SK-N-SH (cell line): ENCODE data around the gene UBE2E2. TPM values are rescaled to one million over a fixed set of nuclear protein-coding genes. Genes with fewer than 3 reads are reported as not detected.

Experiments
- CTCF ChIA-PET: fragments of 300-600, 350-600 bp; formaldehyde crosslinking; extraction: SDS; loops from one replicate; lab custom pipeline; 2021; lab: Yijun Ruan, JAX
- POLR2A ChIA-PET: fragments of 350-600 bp; sonication (Branson Sonifier 250); formaldehyde crosslinking; extraction: SDS; loops from one replicate; lab custom pipeline; 2020; ENCODE audit warnings: antibody characterized with exemption, inconsistent platforms; lab: Yijun Ruan, JAX
- DNase-seq: peaks from one replicate; pipeline ENCODE4 v3.0.0; 2012
- H2AFZ ChIP-seq: fragments of 200-600 bp; sonication (generic); 2 replicates; pipeline ENCODE4 v1.8.1; 2016; ENCODE audit warnings: antibody characterized with exemption, mild to moderate bottlenecking, low read depth
- H3F3A ChIP-seq: fragments of 200-600 bp; sonication (generic); replicated peaks from 2 replicates; pipeline ENCODE3; 2016; ENCODE audit warnings: antibody characterized with exemption, mild to moderate bottlenecking; ENCODE audit not compliant: insufficient read depth
- H3K27ac ChIP-seq, 2 experiments: fragments of 200-500 bp in 1 of 2; fragments of 200-600 bp in 1 of 2; sonication (Bioruptor generic) in 1 of 2; sonication (generic), shearing (Covaris generic) in 1 of 2; 2 replicates each; pipeline versions ENCODE4 v1.5.1 to v1.6.1; 2014 to 2016; ENCODE audit warnings: low read depth in 2 of 2, inconsistent platforms in 1 of 2, low read length in 1 of 2, mild to moderate bottlenecking in 1 of 2, mixed read lengths in 1 of 2
- H3K27me3 ChIP-seq: fragments of 200-600 bp; sonication (generic), shearing (Covaris generic); 2 replicates; pipeline ENCODE4 v1.6.1; 2016; ENCODE audit warnings: mixed run types; ENCODE audit not compliant: insufficient read depth
- H3K36me3 ChIP-seq, 2 experiments: fragments of 200-500 bp in 1 of 2; fragments of 200-600 bp in 1 of 2; sonication (Bioruptor generic) in 1 of 2; sonication (generic) in 1 of 2; replicated peaks in 1 of 2; 2 replicates each; pipeline versions ENCODE3 to v1.5.1; 2014 to 2016; ENCODE audit warnings: low read length in 1 of 2, mild to moderate bottlenecking in 1 of 2; ENCODE audit not compliant: insufficient read depth in 2 of 2, control insufficient read depth in 1 of 2
- H3K4me1 ChIP-seq, 2 experiments: fragments of 200-500 bp in 1 of 2; fragments of 200-600 bp in 1 of 2; sonication (Bioruptor generic) in 1 of 2; sonication (generic), shearing (Covaris generic) in 1 of 2; 2 replicates each; pipeline versions ENCODE4 v1.5.1 to v1.6.1; 2014 to 2016; ENCODE audit warnings: low read depth in 1 of 2, low read length in 1 of 2, mixed run types in 1 of 2; ENCODE audit not compliant: insufficient read depth in 2 of 2, control insufficient read depth in 1 of 2
- H3K4me2 ChIP-seq: fragments of 200-600 bp; sonication (generic), shearing (Covaris generic); 2 replicates; pipeline ENCODE4 v1.6.1; 2017; ENCODE audit warnings: mixed run types
- H3K4me3 ChIP-seq, 2 experiments: fragments of 200-500 bp in 1 of 2; fragments of 200-600 bp in 1 of 2; sonication (Bioruptor generic) in 1 of 2; sonication (generic), shearing (Covaris generic) in 1 of 2; 2 replicates each; pipeline versions ENCODE4 v1.5.1 to v1.8.1; 2014 to 2016; ENCODE audit warnings: low read depth in 2 of 2, inconsistent platforms in 1 of 2, low read length in 1 of 2, mild to moderate bottlenecking in 1 of 2, mixed read lengths in 1 of 2, moderate library complexity in 1 of 2
- H3K79me2 ChIP-seq: fragments of 200-600 bp; sonication (generic); 2 replicates; pipeline ENCODE4 v1.8.1; 2017; ENCODE audit warnings: mild to moderate bottlenecking; ENCODE audit not compliant: insufficient read depth
- H3K9ac ChIP-seq: fragments of 200-600 bp; sonication (generic); 2 replicates; pipeline ENCODE4 v1.6.1; 2017; ENCODE audit warnings: mixed run types
- H3K9me2 ChIP-seq: fragments of 200-600 bp; sonication (generic); 2 replicates; pipeline ENCODE4 v1.6.1; 2017; ENCODE audit warnings: mixed run types
- H3K9me3 ChIP-seq: fragments of 200-600 bp; sonication (generic); 2 replicates; pipeline ENCODE4 v1.6.1; 2017; ENCODE audit warnings: mixed run types, mild to moderate bottlenecking, moderate library complexity
- H4K20me1 ChIP-seq: fragments of 200-600 bp; sonication (generic); 2 replicates; pipeline ENCODE4 v1.6.1; 2017; ENCODE audit warnings: mild to moderate bottlenecking, mixed run types; ENCODE audit not compliant: insufficient read depth
- ELF1 ChIP-seq: IDR thresholded peaks from 2 replicates; pipeline ENCODE4 v1.4.0; 2012
- GATA2 ChIP-seq: sonication (generic); formaldehyde crosslinking; IDR thresholded peaks from 2 replicates; pipeline ENCODE4 v1.5.0; 2020; ENCODE audit warnings: mild to moderate bottlenecking, missing genetic modification reagents
- MAX ChIP-seq: IDR thresholded peaks from 2 replicates; pipeline ENCODE4 v1.4.0; 2012; ENCODE audit warnings: low read depth
- NRF1 ChIP-seq: IDR thresholded peaks from 2 replicates; pipeline ENCODE4 v1.6.1; 2012; ENCODE audit warnings: low read depth, mild to moderate bottlenecking, low read length
- REST ChIP-seq: IDR thresholded peaks from 2 replicates; pipeline ENCODE4 v1.6.1; 2012; ENCODE audit warnings: mild to moderate bottlenecking, low read depth, low read length, moderate library complexity
- TCF12 ChIP-seq: IDR thresholded peaks from 2 replicates; pipeline ENCODE4 v1.4.0; 2012
- USF1 ChIP-seq: IDR thresholded peaks from 2 replicates; pipeline ENCODE4 v1.4.0; 2012; ENCODE audit warnings: low read depth, borderline replicate concordance
- USF2 ChIP-seq: fragments of 150-350 bp; IDR thresholded peaks from 2 replicates; pipeline ENCODE4 v1.6.1; 2017; ENCODE audit warnings: antibody characterized with exemption, low read length, low read depth, borderline replicate concordance
- ZBTB33 ChIP-seq: IDR thresholded peaks from 2 replicates; pipeline ENCODE4 v1.4.0; 2012; ENCODE audit warnings: low read depth, borderline replicate concordance
- WGBS: methylation state at CpG from one replicate; pipeline ENCODE4 v1.1.6; 2017; ENCODE audit warnings: low lambda C conversion rate; 5-methylcytosine and 5-hydroxymethylcytosine counted together
- polyA plus RNA-seq, 3 experiments: library from polyadenylated mRNA; depleted of rRNA; stranded (reverse); fragments of >200 nt; gene quantifications; 2 replicates each; pipeline ENCODE4 v1.2.3, GENCODE V29; 2012

Gene UBE2E2
- polyA plus RNA-seq, 1 of the 3 experiments (the other 2 are of a cell fraction), result 46.4 TPM

- POLR2A ChIA-PET, result no interaction called here
These were observed 98.7 kb downstream of the UBE2E2 start for GRCh38 chr3:23301819-23302218.

More at GRCh38 chr3:23301819-23302218, 98.7 kb downstream of the UBE2E2 start:
- no peak overlapping the region for H3K27ac ChIP-seq
- TF ChIP-seq ELF1 (no peak), GATA2 (CRISPR knock-in tag) (no peak), NRF1 (no peak), ZBTB33 (no peak), TCF12 (no peak), MAX (no peak), REST (no peak), USF2 (no peak), USF1 (no peak)
- H3K36me3 ChIP-seq, result no peaks in the 10 kb centered on the region
- H3F3A ChIP-seq, result no peaks in the 10 kb centered on the region
- no peak for DNase-seq
- no peak overlapping the region for H2AFZ ChIP-seq
- no peaks in the 10 kb centered on the region for H3K27me3 ChIP-seq
- CTCF ChIA-PET, result interaction anchor here (0.6 to 0.8 kb wide), 2 partner anchors 18 to 1287 kb away, joined by 3 read pairs; no protein-coding TSS in a partner anchor
- no peak overlapping the region for H3K4me3 ChIP-seq
- H3K4me1 ChIP-seq, result peaks cover 4 to 9% of the 10 kb centered on the region in 2 experiments; a peak in 3 of 4 replicates
- H3K9me2 ChIP-seq, result no peaks in the 10 kb centered on the region
- H4K20me1 ChIP-seq, result no peaks in the 10 kb centered on the region; the same call in 1 of the 2 replicates
- no peaks in the 10 kb centered on the region for H3K9me3 ChIP-seq
- H3K79me2 ChIP-seq, result peaks cover 21% of the 10 kb centered on the region
- H3K4me2 ChIP-seq, result no peak overlapping the region
- no peak overlapping the region for H3K9ac ChIP-seq
- WGBS, result 87% methylated on average over 5 of the region's 5 CpGs
